Heart left ventricle (tissue), 16 donors: ENCODE results near the gene GDPD3. TPM values are rescaled to one million over a fixed set of nuclear protein-coding genes. Genes with fewer than 3 reads are reported as not detected.

ENCODE experiments used
- ATAC-seq, 4 donors: fragments of 200-7000 bp; cut with Tn5 transposase; one replicate each; pipeline ENCODE4 v1.9.1; 2020 to 2022; ENCODE audit warnings: moderate library complexity in 4 of 4, mild to moderate bottlenecking in 3 of 4, moderate number of reproducible peaks in 1 of 4
- DNase-seq, 5 donors: peaks; one replicate each; pipeline ENCODE4 v3.0.0-alpha.2; 2020
- H3K27ac ChIP-seq, 12 donors: fragments of 200-600 bp; sonication (generic) in 4 of 12; one replicate each; pipeline versions ENCODE4 v1.5.0 to v1.8.0; 2016 to 2022; ENCODE audit warnings: mild to moderate bottlenecking in 2 of 12
- H3K27me3 ChIP-seq, 9 donors: fragments of 200-600 bp; sonication (generic) in 2 of 9; one replicate each; pipeline versions ENCODE4 v1.5.1 to v1.8.0; 2016 to 2022; ENCODE audit warnings: mild to moderate bottlenecking in 3 of 9
- H3K36me3 ChIP-seq, 9 donors: fragments of 200-600 bp; sonication (generic) in 2 of 9; one replicate each; pipeline versions ENCODE4 v1.5.0 to v1.8.0; 2018 to 2022; ENCODE audit warnings: mild to moderate bottlenecking in 2 of 9
- H3K4me1 ChIP-seq, 12 donors: fragments of 200-600 bp; sonication (generic) in 4 of 12; one replicate each; pipeline versions ENCODE4 v1.5.0 to v1.8.0; 2016 to 2022; ENCODE audit warnings: mild to moderate bottlenecking in 3 of 12
- H3K4me3 ChIP-seq, 12 donors: fragments of 200-600 bp; sonication (generic) in 4 of 12; one replicate each; pipeline versions ENCODE4 v1.5.0 to v1.8.0; 2017 to 2022; ENCODE audit warnings: mild to moderate bottlenecking in 9 of 12, moderate library complexity in 4 of 12
- H3K9me3 ChIP-seq, 12 donors: fragments of 200-600 bp; sonication (generic) in 4 of 12; one replicate each; pipeline versions ENCODE4 v1.5.0 to v1.8.0; 2016 to 2022; ENCODE audit warnings: mild to moderate bottlenecking in 1 of 12
- CTCF ChIP-seq, 12 donors: fragments of 200-600 bp; sonication (generic) in 4 of 12; IDR thresholded peaks; one replicate each; pipeline versions ENCODE4 v1.5.0 to v1.8.0; 2018 to 2022; ENCODE audit warnings: antibody characterized with exemption in 12 of 12, mild to moderate bottlenecking in 5 of 12
- POLR2A ChIP-seq, 2 donors: fragments of 450-650 bp; IDR thresholded peaks; one replicate each; pipeline ENCODE4 v1.6.1; 2017; ENCODE audit warnings: antibody characterized with exemption in 2 of 2, mild to moderate bottlenecking in 2 of 2, moderate library complexity in 2 of 2
- WGBS, 4 donors: extraction: QIAGEN DNeasy Blood & Tissue Kit in 2 of 4; methylation state at CpG; one replicate each; pipeline versions ENCODE4 v1.1.5 to v1.1.7; 2013 to 2018; 5-methylcytosine and 5-hydroxymethylcytosine counted together
- intact Hi-C, 10 donors: fragments of 100-400 bp; cut with DNase I; formaldehyde crosslinking; loops; one replicate each; pipeline versions ENCODE4 v1.11.1 to v1.14.2; 2022
- long read RNA-seq, 3 donors: library from polyadenylated mRNA; unstranded; transcript quantifications; one replicate each; pipeline ENCODE4 v2.0.0, GENCODE V29; 2020 to 2021
- polyA plus RNA-seq, 2 donors: library from polyadenylated mRNA; stranded (reverse); fragments of 200-250 nt; gene quantifications; one replicate each; pipeline ENCODE4 v1.2.3, GENCODE V29; 2013
- total RNA-seq, 9 donors: library from RNA; depleted of rRNA in 2 of 9; stranded (reverse); fragments of >200 nt in 2 of 9; fragmentation: NEBNext Ultra II Directional in 3 of 9; extraction: Animal tissue kit (Norgen Biotek cat#: 25700) in 3 of 9; gene quantifications; one replicate each; pipeline versions ENCODE4 v1.1.0 to v1.2.4, GENCODE V29; 2016 to 2023
- donor health status: ischemic (EF 13 %, LVEDD 7.1; RV severe dilation, severe dysfunction).
- donor health status: healthy with polysubstance abuse.
- donor health status: DM: no; HTN: yes; CAD: no.
- donor health status: DM: no; HTN: no; CAD: no.
- donor health status: ischemic (EF 25% LVEDD 6.9; RV normal size, moderate dysfunction).
- donor health status: ischemic (EF 25% LVEDD 5.7; RV mildly dilated, moderate dysfunction).
- donor health status: healthy.
- donor health status: DM: yes; HTN: yes; CAD: no.
- donor health status: ischemic (EF 35%, LVEDD 5.7; RV mildly dilated, moderate dysfunction).
- donor health status: nonischemic (EF 11% LVEDD 7.7; RV severe dilation, severe dysfunction).
- donor health status: DM: yes; HTN: yes; CAD: no.
- donor health status: PGD.
- donor health status: ischemic (EF 29% LVEDD 5.4; RV normal size, mild dysfunction).
- donor health status: nonischemic (EF 23%, LVEDD 6.1; RV moderate dilation, normal function).

The GDPD3 gene
- total RNA-seq (1 to 10 TPM in 7 of 9 donors, under 1 TPM in 2; 0.36 to 5.3 (median 2.2) TPM), polyA plus RNA-seq (1 to 10 TPM; 1.1 to 2.0 TPM)
- long read RNA-seq, donor 1 = 0 reads
- long read RNA-seq, donor 2, partial matches to known transcripts = 0 of 1 reads
- long read RNA-seq, donor 2, other reads (novel, unspliced or antisense) = 1 of 1 reads
- long read RNA-seq, donor 3 = 0 reads

- peak in 3 of 4 donors; percentile 40 to 61 (median 43) for ATAC-seq
- Histone ChIP-seq H3K27me3 (no peaks in the 10 kb centered on the region), H3K36me3 (peaks cover 0 to 96% (median 87%) of the 10 kb centered on the region in 9 donors), H3K4me1 (peaks cover 0 to 6% (median 0%) of the 10 kb centered on the region in 12 donors), H3K4me3 (no peak within 1 kb of the TSS), H3K27ac (peak within 1 kb of the TSS in 1 of 12 donors; percentile 4), H3K9me3 (no peaks in the 10 kb centered on the region)
- peak in 2 of 5 donors; percentile 48 to 67 for DNase-seq
- TF ChIP-seq POLR2A (IDR thresholded peaks at IDR 0.05) = no peak
- no peak for TF ChIP-seq CTCF (IDR thresholded peaks at IDR 0.05)
- WGBS, 4 donors = 67 to 76% (median 74%) methylated on average over 19 to 20 of the region's 20 CpGs
- intact Hi-C loops = no loop called here
Observed at GRCh38 chr16:30113031-30113710, at the start of gene GDPD3. TSS of gene GDPD3 (minus strand) at chr16:30113537. CDS start at chr16:30113478, 59 bp downstream.

- intact Hi-C loops = no loop called here
- WGBS, 4 donors = 60 to 79% (median 75%) methylated on average over 1 of the region's 1 CpG
- TF ChIP-seq CTCF (IDR thresholded peaks at IDR 0.05) (no peak), POLR2A (IDR thresholded peaks at IDR 0.05) (no peak)
- Histone ChIP-seq H3K27me3 (no peaks in the 10 kb centered on the region), H3K36me3 (no peaks in the 10 kb centered on the region), H3K27ac (no peak overlapping the region), H3K4me3 (no peak overlapping the region), H3K4me1 (no peaks in the 10 kb centered on the region), H3K9me3 (no peaks in the 10 kb centered on the region)
- DNase-seq (no peak), ATAC-seq (no peak)
Observed at GRCh38 chr16:30157214-30157613, 43.9 kb upstream of the GDPD3 start.

GRCh38 chr16:30155188-30155587 lies 41.9 kb upstream of the GDPD3 start:
- H3K27me3 ChIP-seq = no peaks in the 10 kb centered on the region
- intact Hi-C loops = no loop called here
- TF ChIP-seq POLR2A (IDR thresholded peaks at IDR 0.05) = no peak
- no peak for TF ChIP-seq CTCF (IDR thresholded peaks at IDR 0.05)
- WGBS, 4 donors = 93 to 98% (median 97%) methylated on average over 5 of the region's 5 CpGs
- H3K4me3 ChIP-seq = no peak overlapping the region
- H3K9me3 ChIP-seq = no peaks in the 10 kb centered on the region
- H3K36me3 ChIP-seq = no peaks in the 10 kb centered on the region
- no peak overlapping the region for H3K27ac ChIP-seq
- H3K4me1 ChIP-seq = peaks cover 0 to under 1% (median 0%) of the 10 kb centered on the region in 12 donors
- ATAC-seq = no peak
- no peak for DNase-seq

- no peak for DNase-seq
- Histone ChIP-seq H3K4me3 (no peak overlapping the region), H3K27me3 (no peaks in the 10 kb centered on the region), H3K9me3 (peaks cover 0 to 16% (median 8%) of the 10 kb centered on the region in 12 donors), H3K27ac (no peak overlapping the region), H3K4me1 (peaks cover 0 to 6% (median 0%) of the 10 kb centered on the region in 12 donors), H3K36me3 (no peaks in the 10 kb centered on the region)
- no peak for TF ChIP-seq CTCF (IDR thresholded peaks at IDR 0.05)
- no peak for TF ChIP-seq POLR2A (IDR thresholded peaks at IDR 0.05)
- ATAC-seq = no peak
- 92 to 95% (median 94%) methylated on average over 9 of the region's 9 CpGs for WGBS, 4 donors
- intact Hi-C loops = no loop called here
Observed at GRCh38 chr16:30152517-30152916, 39.2 kb upstream of the GDPD3 start.
